ENCODE data around the gene PIN1.
A peak's percentile ranks its signal among the peaks of the same experiment; 100 is the strongest.

Gene PIN1

GRCh38 chr19:9808855-9809824 is 26.0 kb upstream of the PIN1 start:
- TF ChIP-seq USF1 (IDR thresholded peaks at IDR 0.05) (peak; percentile 65), CREB1 (IDR thresholded peaks at IDR 0.05; ENCODE audit: low read depth) (no peak)

GRCh38 chr19:9811139-9811538 is 24.0 kb upstream of the PIN1 start:
- TF ChIP-seq YY1 (IDR thresholded peaks at IDR 0.05; ENCODE audit: low read depth) (no peak), ZBTB7A (IDR thresholded peaks at IDR 0.05; ENCODE audit: low read depth) (no peak), CEBPB (IDR thresholded peaks at IDR 0.05) (no peak), NFIC (IDR thresholded peaks at IDR 0.05) (no peak), EGR1 (IDR thresholded peaks at IDR 0.05) (no peak), USF1 (IDR thresholded peaks at IDR 0.05) (no peak), MAX (IDR thresholded peaks at IDR 0.05) (no peak), TCF12 (IDR thresholded peaks at IDR 0.05; ENCODE audit: low read depth) (no peak), EP300 (IDR thresholded peaks at IDR 0.05; ENCODE audit: borderline replicate concordance) (no peak), RAD21 (IDR thresholded peaks at IDR 0.05; ENCODE audit: low read depth) (no peak), CREB1 (IDR thresholded peaks at IDR 0.05; ENCODE audit: low read depth) (no peak), FOXM1 (IDR thresholded peaks at IDR 0.05; ENCODE audit: borderline replicate concordance, low read depth) (no peak), REST (IDR thresholded peaks at IDR 0.05; ENCODE audit: low read depth) (no peak), TAF1 (IDR thresholded peaks at IDR 0.05; ENCODE audit: low read depth) (no peak), TEAD4 (IDR thresholded peaks at IDR 0.05) (no peak)

- no peak for TF ChIP-seq TEAD4 (IDR thresholded peaks at IDR 0.05)
- no peak for TF ChIP-seq ZBTB7A (IDR thresholded peaks at IDR 0.05; ENCODE audit: low read depth)
- TF ChIP-seq NFIC (IDR thresholded peaks at IDR 0.05), result no peak
- no peak for TF ChIP-seq YY1 (IDR thresholded peaks at IDR 0.05; ENCODE audit: low read depth)
- TF ChIP-seq FOXM1 (IDR thresholded peaks at IDR 0.05; ENCODE audit: borderline replicate concordance, low read depth), result no peak
- TF ChIP-seq TCF12 (IDR thresholded peaks at IDR 0.05; ENCODE audit: low read depth), result no peak
- TF ChIP-seq EP300 (IDR thresholded peaks at IDR 0.05; ENCODE audit: borderline replicate concordance), result no peak
- no peak for TF ChIP-seq REST (IDR thresholded peaks at IDR 0.05; ENCODE audit: low read depth)
- TF ChIP-seq EGR1 (IDR thresholded peaks at IDR 0.05), result no peak
- TF ChIP-seq MAX (IDR thresholded peaks at IDR 0.05), result no peak
- TF ChIP-seq USF1 (IDR thresholded peaks at IDR 0.05), result no peak
- no peak for TF ChIP-seq CREB1 (IDR thresholded peaks at IDR 0.05; ENCODE audit: low read depth)
- no peak for TF ChIP-seq RAD21 (IDR thresholded peaks at IDR 0.05; ENCODE audit: low read depth)
These were observed 16.9 kb upstream of the PIN1 start for GRCh38 chr19:9818175-9818733.

- TF ChIP-seq EP300 (IDR thresholded peaks at IDR 0.05; ENCODE audit: borderline replicate concordance) (no peak), TAF1 (IDR thresholded peaks at IDR 0.05; ENCODE audit: low read depth) (peak; percentile 88), ZBTB7A (IDR thresholded peaks at IDR 0.05; ENCODE audit: low read depth) (peak; percentile 98), FOXM1 (IDR thresholded peaks at IDR 0.05; ENCODE audit: borderline replicate concordance, low read depth) (no peak), YY1 (IDR thresholded peaks at IDR 0.05; ENCODE audit: low read depth) (peak; percentile 92), NFIC (IDR thresholded peaks at IDR 0.05) (peak; percentile 40; the same call in 1 of the 2 replicates), USF1 (IDR thresholded peaks at IDR 0.05) (no peak), EGR1 (IDR thresholded peaks at IDR 0.05) (0 out of 2 replicates have a peak, but pooled peaks have one; percentile 19), MAX (IDR thresholded peaks at IDR 0.05) (peak; percentile 54), TEAD4 (IDR thresholded peaks at IDR 0.05) (no peak), RAD21 (IDR thresholded peaks at IDR 0.05; ENCODE audit: low read depth) (no peak), REST (IDR thresholded peaks at IDR 0.05; ENCODE audit: low read depth) (no peak), CREB1 (IDR thresholded peaks at IDR 0.05; ENCODE audit: low read depth) (peak; percentile 39; the same call in 1 of the 2 replicates), CEBPB (IDR thresholded peaks at IDR 0.05) (no peak; the same call in 1 of the 2 replicates), TCF12 (IDR thresholded peaks at IDR 0.05; ENCODE audit: low read depth) (peak; percentile 72)
These were observed 16.2 kb upstream of the PIN1 start, which contains the start of gene FBXL12 for GRCh38 chr19:9818734-9819595. Gene FBXL12, minus strand, starts transcription at chr19:9819079. Its CDS starts 266 bp downstream, at chr19:9818813.

Measured in Ishikawa (cell line).